ENCODE data around the gene NTM.

The NTM gene

DNA sequence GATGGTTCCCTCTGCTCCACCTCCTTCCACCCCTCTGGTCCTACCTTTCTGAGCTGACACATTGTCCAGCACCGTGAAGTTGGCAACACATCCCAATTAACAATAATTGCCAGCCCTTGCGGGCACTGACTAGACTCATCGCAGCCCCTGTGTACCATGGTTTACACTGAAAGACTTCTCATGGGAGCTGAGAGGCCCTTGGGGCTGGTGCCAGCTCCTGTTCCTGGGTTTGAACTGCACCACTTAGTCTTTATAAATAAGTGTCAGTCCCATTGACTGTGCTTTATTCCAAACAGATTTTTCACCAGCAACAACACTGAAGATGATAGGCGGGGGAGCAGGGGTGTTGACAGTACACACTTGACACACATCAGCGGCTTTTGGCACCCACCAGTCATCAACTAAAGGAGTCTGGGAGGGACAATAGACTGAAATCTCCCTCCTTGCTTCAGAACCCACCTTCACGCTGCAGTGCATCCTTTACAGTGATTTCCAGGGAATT lies 447.3 kb downstream of the NTM start:
- Histone ChIP-seq H4K8ac (ENCODE audit: low read depth, low read length) (no peak overlapping the region), H3K18ac (ENCODE audit: low read length) (no peak overlapping the region), H3K27me3 (ENCODE audit: control insufficient read depth in 3 of 3, insufficient read depth in 3 of 3, low read depth in 1 of 3, low read length in 3 of 3) (no peaks in the 10 kb centered on the region), H2AFZ (ENCODE audit: low read length) (no peak overlapping the region), H3K4me3 (ENCODE audit: low read length in 2 of 2) (no peak overlapping the region), H2AK5ac (ENCODE audit: low read depth, low read length) (no peak overlapping the region), H3K36me3 (replicated peaks in 1 of 2; ENCODE audit: control insufficient read depth in 2 of 2, insufficient read depth in 2 of 2, low read length in 2 of 2) (no peaks in the 10 kb centered on the region), H3K4ac (ENCODE audit: low read length) (no peak overlapping the region), H2BK5ac (ENCODE audit: low read length) (no peak overlapping the region), H3K4me1 (ENCODE audit: control insufficient read depth in 2 of 2, insufficient read depth in 1 of 2, low read depth in 1 of 2, low read length in 2 of 2) (peaks cover 0 to 10% of the 10 kb centered on the region in 2 donors), H2BK12ac (ENCODE audit: low read length) (no peak overlapping the region), H3K9me3 (replicated peaks in 1 of 2; ENCODE audit: control insufficient read depth in 2 of 2, insufficient read depth in 1 of 2, low read depth in 1 of 2, low read length in 2 of 2) (no peaks in the 10 kb centered on the region), H2BK120ac (ENCODE audit: low read depth, low read length) (no peak overlapping the region), H3K9ac (ENCODE audit: low read depth, low read length, poor library complexity) (no peak overlapping the region), H3K79me1 (ENCODE audit: low read depth, low read length) (peaks cover 1% of the 10 kb centered on the region), H3K14ac (ENCODE audit: low read length) (no peak overlapping the region), H4K91ac (ENCODE audit: low read depth, low read length, poor library complexity) (no peak overlapping the region), H2BK15ac (ENCODE audit: low read length) (no peak overlapping the region), H3K27ac (replicated peaks; ENCODE audit: low read length) (no peak overlapping the region), H3K4me2 (ENCODE audit: insufficient read depth, low read length, poor library complexity, severe bottlenecking) (no peak overlapping the region), H3K23ac (ENCODE audit: low read depth, low read length, poor library complexity) (no peak overlapping the region)
- no CpG with 5 or more reads among the region's 6 CpGs for WGBS, 2 donors (ENCODE audit: extremely low coverage in 2 of 2, insufficient read length in 2 of 2, insufficient replicate concordance in 1 of 2)
- DNase-seq (ENCODE audit: low spot score) = no peak

DNA sequence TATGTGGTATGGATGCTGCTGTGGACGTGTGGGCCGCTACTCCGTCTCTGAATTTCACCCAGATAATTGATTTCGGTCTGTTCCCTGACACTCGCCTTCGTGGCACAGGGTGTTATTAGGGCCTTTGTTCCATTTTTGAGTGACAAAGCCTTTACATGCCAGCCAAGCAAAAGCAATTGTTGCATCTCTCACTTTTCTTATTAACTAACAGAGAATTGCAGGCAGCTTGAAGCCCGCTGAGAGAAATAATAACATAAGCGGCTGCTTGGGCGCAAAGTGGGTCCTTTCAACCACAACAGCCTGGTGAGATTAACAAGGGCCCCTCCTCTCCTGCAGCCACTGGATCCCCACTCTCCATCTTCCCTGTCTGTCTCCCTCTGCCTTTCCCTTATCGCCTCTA lies 449.4 kb downstream of the NTM start:
- Histone ChIP-seq H3K27me3 (ENCODE audit: control insufficient read depth in 3 of 3, insufficient read depth in 3 of 3, low read depth in 1 of 3, low read length in 3 of 3) (no peaks in the 10 kb centered on the region), H2AK5ac (ENCODE audit: low read depth, low read length) (no peak overlapping the region), H4K91ac (ENCODE audit: low read depth, low read length, poor library complexity) (no peak overlapping the region), H4K8ac (ENCODE audit: low read depth, low read length) (no peak overlapping the region), H3K4ac (ENCODE audit: low read length) (no peak overlapping the region), H3K9ac (ENCODE audit: low read depth, low read length, poor library complexity) (no peak overlapping the region), H3K23ac (ENCODE audit: low read depth, low read length, poor library complexity) (no peak overlapping the region), H3K27ac (replicated peaks; ENCODE audit: low read length) (no peak overlapping the region), H3K4me3 (ENCODE audit: low read length in 2 of 2) (no peak overlapping the region), H2BK15ac (ENCODE audit: low read length) (no peak overlapping the region), H3K14ac (ENCODE audit: low read length) (no peak overlapping the region), H2BK120ac (ENCODE audit: low read depth, low read length) (no peak overlapping the region), H3K4me1 (ENCODE audit: control insufficient read depth in 2 of 2, insufficient read depth in 1 of 2, low read depth in 1 of 2, low read length in 2 of 2) (peaks cover 0 to 15% of the 10 kb centered on the region in 2 donors), H3K4me2 (ENCODE audit: insufficient read depth, low read length, poor library complexity, severe bottlenecking) (no peak overlapping the region), H3K9me3 (replicated peaks in 1 of 2; ENCODE audit: control insufficient read depth in 2 of 2, insufficient read depth in 1 of 2, low read depth in 1 of 2, low read length in 2 of 2) (no peaks in the 10 kb centered on the region), H3K79me1 (ENCODE audit: low read depth, low read length) (peaks cover 1% of the 10 kb centered on the region), H2BK12ac (ENCODE audit: low read length) (no peak overlapping the region), H3K18ac (ENCODE audit: low read length) (no peak overlapping the region), H2AFZ (ENCODE audit: low read length) (no peak overlapping the region), H2BK5ac (ENCODE audit: low read length) (no peak overlapping the region), H3K36me3 (replicated peaks in 1 of 2; ENCODE audit: control insufficient read depth in 2 of 2, insufficient read depth in 2 of 2, low read length in 2 of 2) (no peaks in the 10 kb centered on the region)
- DNase-seq (ENCODE audit: low spot score) = no peak
- WGBS, 2 donors (ENCODE audit: extremely low coverage in 2 of 2, insufficient read length in 2 of 2, insufficient replicate concordance in 1 of 2) = no CpG with 5 or more reads among the region's 10 CpGs

DNA sequence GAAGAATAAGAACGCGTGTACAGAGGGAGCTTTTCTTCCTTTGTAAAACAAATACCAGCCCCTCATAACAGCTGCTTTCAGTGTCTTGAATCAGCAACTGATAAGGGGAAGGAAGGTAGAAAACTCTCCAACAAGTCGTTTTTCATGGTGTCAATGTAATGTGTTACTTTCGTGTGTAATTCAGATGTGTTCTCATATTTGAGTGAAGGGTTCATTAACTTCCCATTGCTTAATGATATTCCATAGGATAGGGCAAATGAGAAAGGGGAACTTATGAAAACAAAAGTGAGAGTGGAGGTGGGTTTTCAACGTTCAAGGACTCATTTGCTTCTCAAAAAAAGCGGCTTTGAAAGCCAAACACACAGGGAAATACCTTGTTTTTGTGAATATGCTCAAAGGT lies 452.1 kb downstream of the NTM start:
- no peak overlapping the region for H4K91ac ChIP-seq (ENCODE audit: low read depth, low read length, poor library complexity)
- WGBS, 2 donors (ENCODE audit: extremely low coverage in 2 of 2, insufficient read length in 2 of 2, insufficient replicate concordance in 1 of 2) = no CpG with 5 or more reads among the region's 6 CpGs
- H3K23ac ChIP-seq (ENCODE audit: low read depth, low read length, poor library complexity) = no peak overlapping the region
- peaks cover 1% of the 10 kb centered on the region for H3K79me1 ChIP-seq (ENCODE audit: low read depth, low read length)
- H3K4ac ChIP-seq (ENCODE audit: low read length) = no peak overlapping the region
- no peak overlapping the region for H3K9ac ChIP-seq (ENCODE audit: low read depth, low read length, poor library complexity)
- H3K4me1 ChIP-seq (ENCODE audit: control insufficient read depth in 2 of 2, insufficient read depth in 1 of 2, low read depth in 1 of 2, low read length in 2 of 2) = peaks cover 0 to 11% of the 10 kb centered on the region in 2 donors
- H2BK12ac ChIP-seq (ENCODE audit: low read length) = no peak overlapping the region
- H2AK5ac ChIP-seq (ENCODE audit: low read depth, low read length) = no peak overlapping the region
- H2BK120ac ChIP-seq (ENCODE audit: low read depth, low read length) = no peak overlapping the region
- no peak overlapping the region for H3K14ac ChIP-seq (ENCODE audit: low read length)
- no peak overlapping the region for H2BK15ac ChIP-seq (ENCODE audit: low read length)
- no peaks in the 10 kb centered on the region for H3K36me3 ChIP-seq (replicated peaks in 1 of 2; ENCODE audit: control insufficient read depth in 2 of 2, insufficient read depth in 2 of 2, low read length in 2 of 2)
- no peaks in the 10 kb centered on the region for H3K27me3 ChIP-seq (ENCODE audit: control insufficient read depth in 3 of 3, insufficient read depth in 3 of 3, low read depth in 1 of 3, low read length in 3 of 3)
- no peak overlapping the region for H3K4me2 ChIP-seq (ENCODE audit: insufficient read depth, low read length, poor library complexity, severe bottlenecking)
- no peak overlapping the region for H3K27ac ChIP-seq (replicated peaks; ENCODE audit: low read length)
- no peak overlapping the region for H2BK5ac ChIP-seq (ENCODE audit: low read length)
- no peak for DNase-seq (ENCODE audit: low spot score)
- H3K18ac ChIP-seq (ENCODE audit: low read length) = no peak overlapping the region
- no peak overlapping the region for H4K8ac ChIP-seq (ENCODE audit: low read depth, low read length)
- H2AFZ ChIP-seq (ENCODE audit: low read length) = no peak overlapping the region
- no peak overlapping the region for H3K4me3 ChIP-seq (ENCODE audit: low read length in 2 of 2)
- no peaks in the 10 kb centered on the region for H3K9me3 ChIP-seq (replicated peaks in 1 of 2; ENCODE audit: control insufficient read depth in 2 of 2, insufficient read depth in 1 of 2, low read depth in 1 of 2, low read length in 2 of 2)

DNA sequence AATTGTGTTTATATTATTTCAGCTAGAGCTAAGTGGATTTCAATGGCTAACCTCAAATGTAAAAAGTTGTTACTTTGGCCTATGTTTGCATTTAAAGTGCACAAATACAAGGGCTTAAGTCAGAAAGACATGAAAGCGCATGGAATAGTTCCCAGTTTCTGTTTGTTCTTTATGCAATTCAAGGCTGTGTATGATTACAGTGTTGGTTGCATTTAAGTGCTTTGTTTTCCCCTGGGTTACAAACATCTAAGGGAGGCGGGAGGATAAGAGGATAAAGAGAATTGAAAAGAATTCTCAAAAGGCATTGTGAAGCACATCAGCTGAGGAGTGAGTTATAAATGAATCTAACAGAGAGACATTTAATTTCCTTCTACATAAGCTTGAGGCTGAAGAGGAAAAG lies 453.4 kb downstream of the NTM start:
- Histone ChIP-seq H4K8ac (ENCODE audit: low read depth, low read length) (no peak overlapping the region), H3K27ac (replicated peaks; ENCODE audit: low read length) (no peak overlapping the region), H3K79me1 (ENCODE audit: low read depth, low read length) (peaks cover 1% of the 10 kb centered on the region), H3K14ac (ENCODE audit: low read length) (no peak overlapping the region), H3K4me1 (ENCODE audit: control insufficient read depth in 2 of 2, insufficient read depth in 1 of 2, low read depth in 1 of 2, low read length in 2 of 2) (peaks cover 0 to 11% of the 10 kb centered on the region in 2 donors), H3K9ac (ENCODE audit: low read depth, low read length, poor library complexity) (no peak overlapping the region), H3K27me3 (ENCODE audit: control insufficient read depth in 3 of 3, insufficient read depth in 3 of 3, low read depth in 1 of 3, low read length in 3 of 3) (no peaks in the 10 kb centered on the region), H3K4me3 (ENCODE audit: low read length in 2 of 2) (no peak overlapping the region), H3K18ac (ENCODE audit: low read length) (no peak overlapping the region), H2BK12ac (ENCODE audit: low read length) (no peak overlapping the region), H3K23ac (ENCODE audit: low read depth, low read length, poor library complexity) (no peak overlapping the region), H3K4me2 (ENCODE audit: insufficient read depth, low read length, poor library complexity, severe bottlenecking) (no peak overlapping the region), H4K91ac (ENCODE audit: low read depth, low read length, poor library complexity) (no peak overlapping the region), H3K4ac (ENCODE audit: low read length) (no peak overlapping the region), H2BK15ac (ENCODE audit: low read length) (no peak overlapping the region), H2BK5ac (ENCODE audit: low read length) (no peak overlapping the region), H2BK120ac (ENCODE audit: low read depth, low read length) (no peak overlapping the region), H2AFZ (ENCODE audit: low read length) (no peak overlapping the region), H3K9me3 (replicated peaks in 1 of 2; ENCODE audit: control insufficient read depth in 2 of 2, insufficient read depth in 1 of 2, low read depth in 1 of 2, low read length in 2 of 2) (no peaks in the 10 kb centered on the region), H3K36me3 (replicated peaks in 1 of 2; ENCODE audit: control insufficient read depth in 2 of 2, insufficient read depth in 2 of 2, low read length in 2 of 2) (no peaks in the 10 kb centered on the region), H2AK5ac (ENCODE audit: low read depth, low read length) (no peak overlapping the region)
- no peak for DNase-seq (ENCODE audit: low spot score)
- no CpG with 5 or more reads among the region's 2 CpGs for WGBS, 2 donors (ENCODE audit: extremely low coverage in 2 of 2, insufficient read length in 2 of 2, insufficient replicate concordance in 1 of 2)

All from neuronal stem cell (in vitro differentiated cells).